ENCODE results near the gene PODN. TPM values are rescaled to one million over a fixed set of nuclear protein-coding genes. Genes with fewer than 3 reads are reported as not detected.

The PODN gene
- total RNA-seq, 1 donor = 9.1 TPM

- no peak overlapping the region for H3K4me3 ChIP-seq (ENCODE audit: low read depth, low read length)
- TF ChIP-seq, protein P1, sequence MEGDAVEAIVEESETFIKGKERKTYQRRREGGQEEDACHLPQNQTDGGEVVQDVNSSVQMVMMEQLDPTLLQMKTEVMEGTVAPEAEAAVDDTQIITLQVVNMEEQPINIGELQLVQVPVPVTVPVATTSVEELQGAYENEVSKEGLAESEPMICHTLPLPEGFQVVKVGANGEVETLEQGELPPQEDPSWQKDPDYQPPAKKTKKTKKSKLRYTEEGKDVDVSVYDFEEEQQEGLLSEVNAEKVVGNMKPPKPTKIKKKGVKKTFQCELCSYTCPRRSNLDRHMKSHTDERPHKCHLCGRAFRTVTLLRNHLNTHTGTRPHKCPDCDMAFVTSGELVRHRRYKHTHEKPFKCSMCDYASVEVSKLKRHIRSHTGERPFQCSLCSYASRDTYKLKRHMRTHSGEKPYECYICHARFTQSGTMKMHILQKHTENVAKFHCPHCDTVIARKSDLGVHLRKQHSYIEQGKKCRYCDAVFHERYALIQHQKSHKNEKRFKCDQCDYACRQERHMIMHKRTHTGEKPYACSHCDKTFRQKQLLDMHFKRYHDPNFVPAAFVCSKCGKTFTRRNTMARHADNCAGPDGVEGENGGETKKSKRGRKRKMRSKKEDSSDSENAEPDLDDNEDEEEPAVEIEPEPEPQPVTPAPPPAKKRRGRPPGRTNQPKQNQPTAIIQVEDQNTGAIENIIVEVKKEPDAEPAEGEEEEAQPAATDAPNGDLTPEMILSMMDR (IDR thresholded peaks at IDR 0.05; ENCODE audit: insufficient read depth, low read depth, low read length) = no peak
- DNase-seq (ENCODE audit: low read depth) = no peak
Observed at GRCh38 chr1:53112861-53113260, 50.8 kb downstream of the PODN start.

- H3K4me3 ChIP-seq (ENCODE audit: low read depth, low read length) = no peak overlapping the region
- no peak for DNase-seq (ENCODE audit: low read depth)
- TF ChIP-seq, protein P1 (IDR thresholded peaks at IDR 0.05; ENCODE audit: insufficient read depth, low read depth, low read length) = no peak
Observed at GRCh38 chr1:53114090-53114489, 52.1 kb downstream of the PODN start.

DNA sequence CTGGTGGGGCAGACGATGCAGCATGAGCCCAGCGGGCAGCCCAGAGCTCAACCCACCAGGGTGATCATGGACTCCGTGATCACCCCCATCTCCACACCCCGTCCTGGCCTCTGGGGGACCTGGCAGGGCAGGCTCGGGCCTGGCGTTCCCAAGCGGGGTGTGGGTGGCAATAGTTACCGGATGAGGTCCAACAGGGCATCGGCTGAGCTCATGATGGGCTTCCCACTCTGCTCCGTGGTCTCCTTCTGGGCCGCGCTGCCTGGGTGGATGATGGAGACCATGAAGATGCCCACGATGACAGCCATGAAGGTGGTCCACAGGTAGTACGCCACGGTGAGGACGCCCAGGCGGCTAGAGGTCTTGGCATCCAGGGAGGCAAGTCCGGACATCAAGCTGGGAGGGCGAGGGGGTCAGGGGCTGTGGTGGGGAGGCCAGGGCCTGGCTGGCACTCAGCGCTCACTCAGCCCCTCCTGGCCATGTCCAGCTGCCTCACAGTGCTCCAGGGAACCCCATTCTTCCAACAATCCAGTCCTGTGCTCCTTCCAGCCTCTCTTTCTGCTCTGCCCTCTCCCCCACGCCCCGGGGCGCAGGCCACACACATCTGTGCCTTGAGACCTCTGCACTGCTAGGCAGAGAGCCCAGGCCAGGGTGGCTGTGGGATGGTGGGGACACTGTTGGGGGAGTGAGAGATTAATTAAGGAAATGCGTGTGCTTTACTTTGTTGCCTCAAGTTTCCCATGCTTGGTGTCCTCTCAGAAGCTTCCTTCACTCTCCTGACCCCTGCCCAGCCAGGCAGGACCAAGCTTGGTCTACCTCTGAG lies 52.8 kb downstream of the PODN start:
- no peak overlapping the region for H3K4me3 ChIP-seq (ENCODE audit: low read depth, low read length)
- no peak for DNase-seq (ENCODE audit: low read depth)
- TF ChIP-seq, protein P1 (IDR thresholded peaks at IDR 0.05; ENCODE audit: insufficient read depth, low read depth, low read length) = no peak

- no peak overlapping the region for H3K4me3 ChIP-seq (ENCODE audit: low read depth, low read length)
- peak; percentile 99 for DNase-seq (ENCODE audit: low read depth)
- TF ChIP-seq, protein P1 (IDR thresholded peaks at IDR 0.05; ENCODE audit: insufficient read depth, low read depth, low read length) = no peak
Observed at GRCh38 chr1:53115403-53116306, 53.6 kb downstream of the PODN start.

DNA sequence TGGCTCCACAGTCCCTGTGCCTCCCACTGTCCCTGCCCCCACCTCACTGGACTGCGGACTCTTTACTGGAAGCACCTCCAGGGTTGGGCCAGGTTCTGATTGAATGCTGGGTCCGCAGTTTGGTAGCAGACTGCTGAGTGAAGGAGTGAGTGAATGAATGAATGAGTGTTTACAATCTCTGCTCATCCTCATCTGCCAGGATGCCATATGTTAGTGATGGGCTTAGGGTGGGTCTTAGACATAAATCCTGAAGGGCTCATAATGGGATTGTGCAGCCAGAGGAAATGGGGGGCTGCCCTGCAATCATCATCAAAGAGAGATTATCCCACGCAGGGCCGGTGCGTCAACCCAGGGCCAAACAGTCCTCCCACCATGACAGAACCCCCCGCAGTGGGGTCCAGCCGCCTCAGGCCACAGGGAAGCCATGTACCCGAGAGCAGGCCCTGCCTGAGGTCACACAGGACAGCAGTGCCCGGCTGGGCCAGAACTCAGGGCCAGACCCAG lies 54.3 kb downstream of the PODN start:
- no peak for DNase-seq (ENCODE audit: low read depth)
- no peak overlapping the region for H3K4me3 ChIP-seq (ENCODE audit: low read depth, low read length)
- TF ChIP-seq, protein P1 (IDR thresholded peaks at IDR 0.05; ENCODE audit: insufficient read depth, low read depth, low read length) = no peak

GRCh38 chr1:53116933-53117600 lies 55.1 kb downstream of the PODN start:
- H3K4me3 ChIP-seq (ENCODE audit: low read depth, low read length) = no peak overlapping the region
- TF ChIP-seq, protein P1 (IDR thresholded peaks at IDR 0.05; ENCODE audit: insufficient read depth, low read depth, low read length) = no peak
- no peak for DNase-seq (ENCODE audit: low read depth)

Data from fibroblast of villous mesenchyme (primary cell).